ENCODE data around the gene NABP2.
"Not testable (repeated sequence)": the region's sequence is repeated elsewhere in the genome, so short reads cannot be mapped to it uniquely, and the experiment has no call there.

Gene NABP2

GRCh38 chr12:56248711-56249110, 24.6 kb downstream of the NABP2 start:
- DNase-seq = no peak

GRCh38 chr12:56252649-56253048, 28.5 kb downstream of the NABP2 start:
- no peak for DNase-seq

DNA sequence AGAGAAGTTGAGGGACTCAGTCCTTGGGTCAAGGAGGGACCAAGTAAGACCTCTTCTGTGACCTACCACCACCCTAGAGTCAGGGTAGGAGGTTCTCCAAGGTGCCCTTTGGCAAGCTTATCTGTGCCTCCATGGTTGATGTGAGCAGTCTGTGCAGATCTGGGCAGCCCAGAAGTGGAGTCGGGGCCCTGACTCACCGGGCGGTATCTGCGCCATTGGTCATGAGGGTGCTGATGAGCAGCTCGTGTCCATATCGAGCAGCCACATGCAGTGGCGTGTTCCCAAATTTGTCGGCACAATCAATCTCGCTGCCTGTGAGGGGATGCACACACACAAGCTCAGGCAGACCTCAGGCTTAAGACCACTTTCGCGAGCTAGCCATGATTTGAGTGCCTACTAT, 28.9 kb downstream of the NABP2 start:
- DNase-seq = no peak

- no peak for DNase-seq
Measured at GRCh38 chr12:56255671-56256070, 31.5 kb downstream of the NABP2 start.

DNA sequence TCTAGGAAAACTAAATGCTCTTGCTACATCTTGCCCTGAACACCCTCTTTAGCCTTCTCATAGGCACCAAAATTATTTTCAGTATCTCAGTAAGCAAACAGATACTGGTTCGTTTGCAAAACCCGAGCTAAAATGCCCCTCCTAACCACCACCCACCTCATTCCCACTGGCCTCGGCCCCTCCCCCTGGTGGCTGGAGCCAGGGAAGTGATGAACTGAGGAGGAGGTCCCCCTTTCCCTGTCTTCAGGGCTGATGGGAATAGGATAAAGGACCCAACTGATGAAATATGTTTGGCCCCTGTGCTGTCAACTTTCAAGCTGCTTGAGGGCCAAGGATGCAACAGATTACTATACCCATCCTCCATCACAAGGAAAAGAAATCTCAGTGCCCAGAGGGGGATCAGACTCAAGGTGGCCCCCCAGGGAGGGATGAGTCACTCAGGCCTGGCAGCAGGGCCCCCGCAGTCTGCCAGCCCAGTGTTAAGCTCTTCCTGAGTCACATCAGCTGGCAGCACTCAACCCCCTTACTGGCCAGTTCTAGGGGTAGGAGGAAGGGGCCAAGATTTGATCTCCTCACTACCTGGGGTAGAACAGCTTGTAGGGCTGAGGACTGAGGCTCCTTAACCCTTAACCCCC, 32.3 kb downstream of the NABP2 start:
- DNase-seq = no peak

DNA sequence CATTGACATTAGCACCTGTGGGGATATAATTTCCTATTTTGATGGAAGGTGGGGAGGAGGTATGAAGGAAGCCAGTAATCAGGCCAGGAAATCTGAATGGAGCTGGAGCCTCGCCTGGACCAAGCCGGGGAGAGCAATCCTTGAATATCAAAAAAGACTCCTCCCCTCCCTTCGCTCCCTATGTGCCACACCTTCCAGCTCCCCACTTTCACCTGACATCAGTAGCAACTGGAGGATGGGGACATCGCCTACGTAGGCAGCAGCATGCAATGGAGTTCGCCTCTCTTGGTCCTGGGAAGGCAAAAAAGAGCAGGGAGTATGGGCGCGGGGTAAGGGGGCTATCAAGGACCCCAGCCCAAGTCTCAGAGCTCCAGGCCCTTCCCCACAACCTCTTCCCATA, 32.9 kb downstream of the NABP2 start:
- DNase-seq = no peak

GRCh38 chr12:56257491-56258067, 33.4 kb downstream of the NABP2 start:
- DNase-seq = peak in 1 of 2 experiments; percentile 31

DNA sequence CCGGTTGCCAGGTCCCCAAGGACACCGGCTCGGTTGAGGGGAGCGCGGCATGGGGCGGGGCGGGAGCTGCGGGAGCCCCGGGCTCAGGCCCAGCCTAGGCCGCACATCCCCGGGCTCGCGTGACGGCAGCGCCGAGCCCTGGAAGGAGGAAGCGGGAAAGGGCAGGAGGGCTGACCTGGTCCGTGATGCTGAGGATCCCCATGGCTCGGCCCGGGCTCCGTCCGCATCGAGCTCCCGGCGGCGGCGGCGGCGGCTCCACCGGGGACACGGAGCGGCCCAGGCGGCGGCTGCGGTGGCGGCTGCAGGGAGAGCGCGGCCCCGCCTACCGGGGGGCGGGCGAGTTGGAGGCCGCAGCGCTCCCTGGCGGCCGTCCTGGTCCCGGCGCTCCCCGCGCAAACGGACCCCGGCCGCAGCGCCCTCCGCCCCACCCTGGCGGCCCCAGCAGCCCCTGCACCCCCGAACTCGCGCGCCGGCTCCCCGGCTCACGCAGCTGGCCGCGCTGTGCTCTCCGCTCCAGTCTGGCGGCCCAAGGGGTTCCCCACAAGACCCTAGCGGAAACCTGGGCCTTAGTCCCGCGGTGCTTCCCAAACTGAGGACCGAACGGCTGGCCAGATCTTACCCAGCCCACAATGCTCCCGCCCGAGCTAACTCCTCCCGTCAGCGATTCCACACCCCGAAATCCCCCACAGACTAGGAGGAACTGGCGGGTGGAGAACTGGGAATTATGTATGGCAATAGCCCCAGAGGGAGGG, 34.1 kb downstream of the NABP2 start, which contains the start of gene ANKRD52:
Gene ANKRD52 (minus strand): TSS at position 317 of the 752 bp plus-strand sequence. CDS start 115 bp downstream, at position 202.
- DNase-seq = peak; percentile 47 to 81

DNA sequence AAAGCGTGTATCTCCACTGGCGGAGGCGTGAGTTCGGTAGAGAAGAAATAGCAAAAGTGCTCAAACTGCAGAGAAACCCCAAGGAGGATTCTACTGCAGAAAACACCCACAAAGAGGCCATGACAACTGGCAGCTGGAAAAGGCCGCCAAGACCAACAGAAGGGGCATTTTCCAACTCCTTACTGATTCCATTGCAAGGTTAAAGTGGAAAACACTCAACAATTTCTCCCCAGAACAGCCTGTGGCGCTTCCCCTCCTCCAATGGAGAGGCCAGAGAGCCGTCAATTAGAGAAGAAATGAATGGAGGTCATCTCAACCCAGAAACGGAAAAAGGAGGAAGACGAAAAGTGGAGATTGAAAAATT, 34.7 kb downstream of the NABP2 start:
- no peak for DNase-seq

- DNase-seq = no peak
Measured at GRCh38 chr12:56260380-56260779, 36.2 kb downstream of the NABP2 start.

DNA sequence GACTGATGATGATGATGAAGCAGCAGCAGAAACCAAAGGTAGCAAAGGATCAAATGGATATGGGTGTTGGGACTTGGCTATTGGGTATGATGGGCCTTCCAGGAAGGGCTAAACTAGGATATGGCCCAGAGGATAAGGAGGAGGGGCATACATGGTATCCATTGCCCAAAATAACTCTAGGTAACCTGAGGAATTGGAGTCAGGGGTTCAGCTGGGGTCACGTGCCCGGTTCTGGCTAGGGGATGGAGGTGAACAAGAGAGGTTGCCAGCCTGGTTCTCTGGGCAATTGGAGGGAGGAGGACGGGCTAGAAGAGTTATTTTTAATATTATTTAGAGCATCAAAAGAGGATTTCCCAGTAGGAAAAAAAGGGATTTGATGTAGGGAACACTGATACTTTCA, 36.8 kb downstream of the NABP2 start:
- DNase-seq = no peak

GRCh38 chr12:56261503-56262232, 37.5 kb downstream of the NABP2 start:
- DNase-seq = no peak

- not testable (repeated sequence) for DNase-seq
Measured at GRCh38 chr12:56262955-56263354, 38.8 kb downstream of the NABP2 start.

GRCh38 chr12:56266068-56266692, 42.0 kb downstream of the NABP2 start:
- not testable (repeated sequence) for DNase-seq

- DNase-seq = peak; percentile 66 to 84
Measured at GRCh38 chr12:56266693-56267442, 42.7 kb downstream of the NABP2 start, which contains the start of gene COQ10A. Gene COQ10A (plus strand): TSS chr12:56266942. CDS start chr12:56267119, 177 bp downstream.

DNA sequence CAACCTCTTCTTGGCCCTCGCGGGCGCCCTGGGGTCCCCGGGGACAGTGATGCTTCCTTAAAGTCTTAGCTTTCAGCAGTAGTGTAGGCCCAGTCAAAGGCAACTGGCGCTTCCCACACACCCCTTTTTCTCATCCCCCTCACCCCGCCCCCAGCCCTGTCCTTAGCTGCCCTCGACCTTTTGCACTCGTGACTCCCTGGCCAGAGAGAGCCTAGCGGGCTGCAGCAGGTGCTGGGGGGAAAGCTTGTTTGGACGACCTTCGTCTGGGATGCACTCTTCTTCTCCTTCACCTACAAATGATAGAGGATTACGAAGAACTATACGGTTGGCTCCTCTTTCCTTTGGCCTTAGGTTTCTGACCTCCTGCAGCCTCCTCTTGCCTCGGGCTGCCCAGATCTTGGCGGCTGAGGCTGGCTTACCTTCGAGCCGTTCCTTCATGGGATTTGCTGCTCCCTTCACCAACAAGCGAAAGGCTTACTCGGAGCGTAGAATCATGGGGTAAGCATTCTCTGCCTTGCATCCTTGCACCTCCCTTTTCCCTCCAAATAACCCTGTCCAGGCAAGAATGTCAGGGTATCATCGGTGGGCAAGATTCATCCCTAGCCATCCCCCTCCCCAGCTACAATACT, 43.4 kb downstream of the NABP2 start:
- DNase-seq = no peak

GRCh38 chr12:56271031-56271430, 46.9 kb downstream of the NABP2 start:
- no peak for DNase-seq

GRCh38 chr12:56272468-56272867, 48.3 kb downstream of the NABP2 start:
- DNase-seq = not testable (repeated sequence)

DNA sequence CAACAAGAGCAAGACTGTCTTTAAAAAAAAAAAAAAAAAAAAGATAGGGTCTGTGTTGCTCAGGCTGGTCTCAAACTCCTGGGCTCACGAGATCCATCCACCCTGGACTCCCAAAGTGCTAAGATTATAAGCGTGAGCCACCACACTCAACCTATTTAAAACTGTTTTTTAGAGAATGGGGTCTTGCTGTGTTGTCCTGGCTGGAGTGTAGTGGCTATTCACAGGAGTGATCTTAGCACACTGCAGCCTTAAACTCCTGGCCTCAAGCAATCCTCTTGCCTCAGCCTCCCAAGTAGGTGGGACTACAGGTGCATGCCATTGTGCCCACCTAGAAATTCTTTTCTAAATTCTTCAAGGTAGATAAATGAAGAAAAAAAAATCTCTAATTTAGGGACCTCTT, 50.2 kb downstream of the NABP2 start:
- DNase-seq = no peak

GRCh38 chr12:56278905-56279304, 54.8 kb downstream of the NABP2 start:
- DNase-seq = no peak
